Gastrocnemius medialis (tissue), 4 donors: ENCODE results near the gene CELSR1.

Experiments
- POLR2A ChIP-seq, 2 donors: fragments of 450-650 bp; IDR thresholded peaks; one replicate each; pipeline ENCODE4 v1.6.1; 2017; ENCODE audit warnings: antibody characterized with exemption in 2 of 2, mild to moderate bottlenecking in 2 of 2, moderate library complexity in 2 of 2
- TF ChIP-seq, protein P1 (sequence below), 5 experiments: fragments of 450-650 bp in 3 of 5; fragments of 200-600 bp in 2 of 5; sonication (generic) in 2 of 5; IDR thresholded peaks in 4 of 5; conservative IDR thresholded peaks in 1 of 5; 1 replicate in 4 of 5; 2 replicates in 1 of 5; pipeline ENCODE4 v1.5.1; 2016 to 2019; ENCODE audit warnings: antibody characterized with exemption in 5 of 5, mild to moderate bottlenecking in 3 of 5, moderate library complexity in 3 of 5

DNA sequence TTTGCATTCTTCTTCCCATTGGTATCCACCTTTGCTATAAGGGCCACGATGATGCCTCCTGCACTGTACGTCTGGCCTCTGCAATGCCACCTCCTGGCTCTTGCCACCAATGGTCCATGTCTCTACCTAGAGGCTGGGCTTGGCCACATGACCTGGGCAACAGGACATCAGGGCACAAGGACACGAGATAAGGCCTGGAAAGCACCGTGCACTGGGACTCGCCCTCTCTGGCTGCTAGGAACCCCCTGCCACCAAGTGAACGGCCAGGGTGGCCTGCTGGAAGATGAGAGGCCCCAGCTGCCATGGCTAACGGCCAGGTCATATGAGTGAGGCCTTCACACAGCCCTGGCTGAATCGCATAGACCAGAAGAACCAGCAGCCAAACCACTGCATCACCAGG is 114.5 kb downstream of the CELSR1 start:
- TF ChIP-seq, protein P1, sequence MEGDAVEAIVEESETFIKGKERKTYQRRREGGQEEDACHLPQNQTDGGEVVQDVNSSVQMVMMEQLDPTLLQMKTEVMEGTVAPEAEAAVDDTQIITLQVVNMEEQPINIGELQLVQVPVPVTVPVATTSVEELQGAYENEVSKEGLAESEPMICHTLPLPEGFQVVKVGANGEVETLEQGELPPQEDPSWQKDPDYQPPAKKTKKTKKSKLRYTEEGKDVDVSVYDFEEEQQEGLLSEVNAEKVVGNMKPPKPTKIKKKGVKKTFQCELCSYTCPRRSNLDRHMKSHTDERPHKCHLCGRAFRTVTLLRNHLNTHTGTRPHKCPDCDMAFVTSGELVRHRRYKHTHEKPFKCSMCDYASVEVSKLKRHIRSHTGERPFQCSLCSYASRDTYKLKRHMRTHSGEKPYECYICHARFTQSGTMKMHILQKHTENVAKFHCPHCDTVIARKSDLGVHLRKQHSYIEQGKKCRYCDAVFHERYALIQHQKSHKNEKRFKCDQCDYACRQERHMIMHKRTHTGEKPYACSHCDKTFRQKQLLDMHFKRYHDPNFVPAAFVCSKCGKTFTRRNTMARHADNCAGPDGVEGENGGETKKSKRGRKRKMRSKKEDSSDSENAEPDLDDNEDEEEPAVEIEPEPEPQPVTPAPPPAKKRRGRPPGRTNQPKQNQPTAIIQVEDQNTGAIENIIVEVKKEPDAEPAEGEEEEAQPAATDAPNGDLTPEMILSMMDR (IDR thresholded peaks at IDR 0.05 in 4 of 5, conservative IDR thresholded peaks at IDR 0.05 in 1 of 5), result no peak
- TF ChIP-seq POLR2A (IDR thresholded peaks at IDR 0.05), result no peak
